DOHH2 (cell line): ENCODE results near the gene MYCBPAP.
A peak's percentile ranks its signal among the peaks of the same experiment; 100 is the strongest.

Source experiments
- H3F3A ChIP-seq: fragments of 200-600 bp; sonication (generic), shearing (Covaris generic); 2 replicates; pipeline ENCODE4 v1.6.0; 2016; ENCODE audit warnings: antibody characterized with exemption, mild to moderate bottlenecking; ENCODE audit not compliant: control insufficient read depth, insufficient read depth
- H3K27ac ChIP-seq: fragments of 200-600 bp; sonication (generic); 2 replicates; pipeline ENCODE4 v1.5.1; 2014; ENCODE audit warnings: low read depth, mild to moderate bottlenecking, low read length, moderate library complexity
- H3K27me3 ChIP-seq: fragments of 200-600 bp; sonication (generic); 2 replicates; pipeline ENCODE4 v1.6.1; 2014; ENCODE audit warnings: mild to moderate bottlenecking, low read length, mixed read lengths; ENCODE audit not compliant: control insufficient read depth
- H3K36me3 ChIP-seq: fragments of 200-600 bp; sonication (generic); 2 replicates; pipeline ENCODE4 v1.6.1; 2014; ENCODE audit warnings: mild to moderate bottlenecking, low read length, moderate library complexity, mixed read lengths; ENCODE audit not compliant: control insufficient read depth
- H3K4me1 ChIP-seq: fragments of 200-600 bp; sonication (generic); 2 replicates; pipeline ENCODE4 v1.6.1; 2014; ENCODE audit warnings: mild to moderate bottlenecking, low read length, mixed read lengths; ENCODE audit not compliant: control insufficient read depth
- H3K4me2 ChIP-seq: fragments of 200-600 bp; sonication (generic); 2 replicates; pipeline ENCODE4 v1.6.0; 2014; ENCODE audit warnings: mild to moderate bottlenecking, low read length, moderate library complexity
- H3K4me3 ChIP-seq: fragments of 200-600 bp; sonication (generic); 2 replicates; pipeline ENCODE4 v1.5.1; 2014; ENCODE audit warnings: mild to moderate bottlenecking, low read length, mixed read lengths
- H3K79me2 ChIP-seq: fragments of 200-600 bp; sonication (generic); 2 replicates; pipeline ENCODE4 v1.6.1; 2014; ENCODE audit warnings: mild to moderate bottlenecking, low read length, mixed read lengths; ENCODE audit not compliant: control insufficient read depth
- H3K9me2 ChIP-seq: fragments of 200-600 bp; sonication (generic); replicated peaks from 2 replicates; pipeline ENCODE4 v1.6.1; 2014; ENCODE audit warnings: mild to moderate bottlenecking, low read length, mixed read lengths; ENCODE audit not compliant: control insufficient read depth
- H3K9me3 ChIP-seq: fragments of 200-600 bp; sonication (generic); 2 replicates; pipeline ENCODE4 v1.6.1; 2014; ENCODE audit warnings: antibody characterized with exemption, low read length, mixed read lengths; ENCODE audit not compliant: control insufficient read depth, insufficient read depth
- H4K20me1 ChIP-seq: fragments of 200-600 bp; sonication (generic); 2 replicates; pipeline ENCODE4 v1.6.0; 2014; ENCODE audit warnings: low read depth, mild to moderate bottlenecking, antibody characterized with exemption, low read length, moderate library complexity; ENCODE audit not compliant: control insufficient read depth, insufficient read depth
- EZH2phosphoT487 ChIP-seq: fragments of 200-600 bp; sonication (generic); IDR thresholded peaks from 2 replicates; pipeline ENCODE4 v1.6.1; 2017; ENCODE audit warnings: borderline replicate concordance, mild to moderate bottlenecking, antibody characterized with exemption, low read length, moderate library complexity, mixed read lengths
- TF ChIP-seq, protein P1 (sequence below): fragments of 200-600 bp; sonication (generic); IDR thresholded peaks from one replicate; pipeline ENCODE4 v1.5.1; 2014; ENCODE audit warnings: antibody characterized with exemption, mild to moderate bottlenecking, low read depth, low read length; ENCODE audit not compliant: poor library complexity, severe bottlenecking

The MYCBPAP gene

DNA sequence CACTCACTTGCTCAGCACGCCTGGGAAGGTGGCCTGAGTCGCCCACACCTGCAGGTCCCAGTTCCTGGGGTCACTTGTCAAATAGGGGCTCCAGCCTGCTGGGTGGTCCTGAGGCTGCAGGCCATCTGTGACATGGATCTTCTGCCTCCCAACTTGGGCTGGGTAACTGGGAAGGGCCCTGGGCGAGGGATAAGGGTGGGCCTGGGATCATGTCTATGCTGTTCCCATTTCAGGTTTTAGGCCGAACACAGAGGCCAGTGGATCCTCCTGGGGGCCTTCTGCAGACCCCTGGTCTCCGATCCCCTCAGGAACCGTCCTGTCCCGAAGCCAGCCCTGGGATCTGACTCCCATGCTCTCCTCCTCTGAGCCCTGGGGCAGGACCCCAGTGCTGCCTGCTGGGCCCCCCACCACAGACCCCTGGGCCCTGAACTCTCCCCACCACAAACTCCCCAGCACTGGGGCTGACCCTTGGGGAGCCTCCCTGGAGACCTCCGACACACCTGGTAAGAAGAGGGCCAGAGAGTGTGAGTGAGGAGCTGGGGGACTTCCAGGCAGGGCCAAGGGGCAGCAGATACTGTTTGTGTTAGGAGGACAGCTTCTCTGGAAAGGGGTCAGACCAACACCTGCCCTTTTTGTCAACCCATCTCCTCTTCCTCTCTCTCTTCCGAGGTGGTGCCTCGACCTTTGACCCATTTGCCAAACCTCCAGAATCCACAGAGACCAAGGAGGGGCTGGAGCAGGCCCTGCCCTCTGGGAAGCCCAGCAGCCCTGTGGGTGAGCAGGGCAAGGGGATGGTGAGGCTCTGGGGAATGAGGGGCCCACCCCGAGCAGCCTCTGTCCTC lies 32.5 kb downstream of the MYCBPAP start:
- H3K4me2 ChIP-seq = peak overlapping the region; percentile 73; the same call in 1 of the 2 replicates
- no peaks in the 10 kb centered on the region for H4K20me1 ChIP-seq
- no peaks in the 10 kb centered on the region for H3K36me3 ChIP-seq
- TF ChIP-seq, protein P1, sequence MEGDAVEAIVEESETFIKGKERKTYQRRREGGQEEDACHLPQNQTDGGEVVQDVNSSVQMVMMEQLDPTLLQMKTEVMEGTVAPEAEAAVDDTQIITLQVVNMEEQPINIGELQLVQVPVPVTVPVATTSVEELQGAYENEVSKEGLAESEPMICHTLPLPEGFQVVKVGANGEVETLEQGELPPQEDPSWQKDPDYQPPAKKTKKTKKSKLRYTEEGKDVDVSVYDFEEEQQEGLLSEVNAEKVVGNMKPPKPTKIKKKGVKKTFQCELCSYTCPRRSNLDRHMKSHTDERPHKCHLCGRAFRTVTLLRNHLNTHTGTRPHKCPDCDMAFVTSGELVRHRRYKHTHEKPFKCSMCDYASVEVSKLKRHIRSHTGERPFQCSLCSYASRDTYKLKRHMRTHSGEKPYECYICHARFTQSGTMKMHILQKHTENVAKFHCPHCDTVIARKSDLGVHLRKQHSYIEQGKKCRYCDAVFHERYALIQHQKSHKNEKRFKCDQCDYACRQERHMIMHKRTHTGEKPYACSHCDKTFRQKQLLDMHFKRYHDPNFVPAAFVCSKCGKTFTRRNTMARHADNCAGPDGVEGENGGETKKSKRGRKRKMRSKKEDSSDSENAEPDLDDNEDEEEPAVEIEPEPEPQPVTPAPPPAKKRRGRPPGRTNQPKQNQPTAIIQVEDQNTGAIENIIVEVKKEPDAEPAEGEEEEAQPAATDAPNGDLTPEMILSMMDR = no peak
- TF ChIP-seq EZH2phosphoT487 = no peak
- 0 out of 2 replicates have a peak, but pooled peaks cover 11% of the 10 kb centered on the region for H3K27me3 ChIP-seq
- no peaks in the 10 kb centered on the region for H3K79me2 ChIP-seq
- H3K9me3 ChIP-seq = no peaks in the 10 kb centered on the region
- no peaks in the 10 kb centered on the region for H3K9me2 ChIP-seq
- H3K4me1 ChIP-seq = peaks cover 16% of the 10 kb centered on the region
- H3K4me3 ChIP-seq = peak overlapping the region; percentile 85
- no peaks in the 10 kb centered on the region for H3F3A ChIP-seq
- no peak overlapping the region for H3K27ac ChIP-seq

DNA sequence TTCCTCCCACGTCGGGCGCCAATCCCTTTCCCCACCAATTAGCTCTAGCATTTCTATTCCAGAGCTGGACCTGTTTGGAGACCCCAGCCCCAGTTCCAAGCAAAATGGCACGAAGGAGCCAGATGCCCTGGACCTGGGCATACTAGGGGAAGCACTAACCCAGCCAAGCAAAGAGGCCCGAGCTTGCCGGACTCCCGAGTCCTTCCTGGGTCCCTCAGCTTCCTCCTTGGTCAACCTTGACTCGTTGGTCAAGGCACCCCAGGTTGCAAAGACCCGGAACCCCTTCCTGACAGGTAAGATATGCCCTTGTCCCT lies 33.1 kb downstream of the MYCBPAP start:
- Histone ChIP-seq H3K4me3 (peak overlapping the region; percentile 85), H3K9me3 (no peaks in the 10 kb centered on the region), H3K9me2 (no peaks in the 10 kb centered on the region), H3K27ac (no peak overlapping the region), H3F3A (no peaks in the 10 kb centered on the region), H3K4me2 (peak overlapping the region; percentile 73), H4K20me1 (peaks cover 1% of the 10 kb centered on the region; the same call in 1 of the 2 replicates), H3K79me2 (no peaks in the 10 kb centered on the region), H3K4me1 (peaks cover 16% of the 10 kb centered on the region), H3K27me3 (peaks cover 14% of the 10 kb centered on the region; the same call in 1 of the 2 replicates), H3K36me3 (no peaks in the 10 kb centered on the region)
- TF ChIP-seq, protein P1 = no peak
- TF ChIP-seq EZH2phosphoT487 = no peak

DNA sequence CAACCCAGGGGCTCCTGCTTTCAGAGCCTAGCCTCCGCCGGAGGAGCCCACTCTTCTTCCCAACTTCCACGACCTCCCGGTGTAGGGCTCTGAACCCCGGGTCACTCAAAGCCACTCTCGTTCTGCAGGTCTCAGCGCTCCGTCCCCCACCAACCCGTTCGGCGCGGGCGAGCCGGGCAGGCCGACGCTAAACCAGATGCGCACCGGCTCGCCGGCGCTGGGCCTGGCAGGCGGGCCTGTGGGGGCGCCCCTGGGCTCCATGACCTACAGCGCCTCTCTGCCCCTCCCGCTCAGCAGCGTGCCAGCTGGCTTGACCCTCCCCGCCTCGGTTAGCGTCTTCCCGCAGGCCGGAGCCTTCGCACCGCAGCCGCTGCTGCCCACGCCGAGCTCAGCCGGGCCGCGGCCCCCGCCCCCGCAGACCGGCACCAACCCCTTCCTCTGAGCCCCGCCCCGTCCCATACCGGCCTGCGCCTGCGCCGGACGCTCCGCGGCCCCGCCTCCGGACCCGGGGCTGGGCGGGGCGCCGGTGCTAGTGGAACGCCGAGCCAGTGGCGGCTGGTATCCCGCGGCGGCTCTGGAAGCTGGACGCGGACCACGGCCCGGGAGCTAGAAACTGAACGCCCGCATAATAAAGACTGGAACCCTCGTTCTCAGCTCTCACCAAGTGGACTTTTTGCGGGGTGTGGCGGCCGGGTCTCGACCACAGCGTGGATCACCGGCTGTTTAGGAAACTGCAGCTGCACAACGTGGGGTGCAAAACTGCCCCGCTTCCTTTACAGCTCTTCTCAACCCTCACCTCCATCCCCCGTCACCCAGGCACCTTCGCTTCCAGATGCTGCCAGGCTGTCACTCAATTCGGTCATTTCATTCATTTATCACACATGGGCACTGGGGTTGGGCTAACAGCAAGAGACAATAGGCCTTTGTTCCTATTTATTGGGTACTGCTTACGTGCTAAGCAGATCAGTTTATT lies 33.8 kb downstream of the MYCBPAP start:
- H3K4me2 ChIP-seq = peak overlapping the region; percentile 73
- H3K9me2 ChIP-seq = no peaks in the 10 kb centered on the region
- no peaks in the 10 kb centered on the region for H3K79me2 ChIP-seq
- H4K20me1 ChIP-seq = peaks cover 3% of the 10 kb centered on the region; the same call in 1 of the 2 replicates
- H3K36me3 ChIP-seq = no peaks in the 10 kb centered on the region
- H3K9me3 ChIP-seq = no peaks in the 10 kb centered on the region
- peaks cover 16% of the 10 kb centered on the region for H3K4me1 ChIP-seq
- no peak overlapping the region for H3K27ac ChIP-seq
- H3K27me3 ChIP-seq = peaks cover 16% of the 10 kb centered on the region; the same call in 1 of the 2 replicates
- H3K4me3 ChIP-seq = peak overlapping the region; percentile 85
- no peak for TF ChIP-seq EZH2phosphoT487
- TF ChIP-seq, protein P1 = peak; percentile 52
- H3F3A ChIP-seq = no peaks in the 10 kb centered on the region
